ENCODE measurements around the gene PALM. TPM values are rescaled to one million over a fixed set of nuclear protein-coding genes. Genes with fewer than 3 reads are reported as not detected.

PALM gene
- total RNA-seq, 1 experiment from 2014 or later, result 14.4 TPM

DNA sequence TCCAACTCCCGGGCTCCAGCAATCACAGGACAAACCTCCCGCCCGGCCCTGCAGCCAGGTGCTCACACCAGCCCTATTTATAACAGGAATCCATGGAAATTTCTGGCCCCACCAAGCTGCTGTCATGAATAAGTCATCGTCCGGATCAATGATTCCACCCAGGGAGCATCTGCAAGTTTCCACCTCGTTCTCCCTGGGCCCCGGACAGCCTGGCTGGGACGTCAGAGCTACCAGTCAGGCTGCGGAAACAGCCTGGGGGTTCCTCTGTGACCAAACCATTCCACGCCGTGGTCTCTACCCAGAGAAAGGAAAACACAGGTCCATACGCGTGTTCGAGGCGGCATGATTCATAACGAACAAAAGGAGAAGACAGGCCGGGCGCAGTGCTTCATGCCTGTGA is 67.8 kb downstream of the PALM start:
- no peaks in the 10 kb centered on the region for H3K9me3 ChIP-seq (ENCODE audit: control insufficient read depth, insufficient read depth, low read depth, low read length)
- ChIA-PET CTCF (no interaction called here), POLR2A (interaction anchor here (0.6 kb wide), 1 partner anchor 14 kb away, joined by 6 read pairs; no protein-coding TSS in a partner anchor)
- H3K4me3 ChIP-seq (ENCODE audit: low read depth in 2 of 2, low read length in 2 of 2), result no peak overlapping the region
- no peaks in the 10 kb centered on the region for H3K36me3 ChIP-seq (ENCODE audit: control insufficient read depth, insufficient read depth, low read length)
- H3K27ac ChIP-seq (ENCODE audit: low read length), result peak overlapping the region; percentile 63; the same call in 1 of the 2 replicates
- DNase-seq (ENCODE audit: low read depth, low spot score) (no peak), ATAC-seq (no peak)
- in situ Hi-C loops (cut with HindIII; ENCODE audit: low pct_unique_long_range_greater_than_20kb, low sequenced_read_pairs) (no loop called here), intact Hi-C loops (cut with micrococcal nuclease; ENCODE audit: unreplicated experiment) (loop anchor here (10.0 kb wide), 1 partner anchor 138 kb away; the partner anchor contains the start of genes KISS1R and R3HDM4)
- no peak for TF ChIP-seq TCF7L2 (IDR thresholded peaks at IDR 0.05; ENCODE audit: low read depth, low read length)
- TF ChIP-seq, protein P1, sequence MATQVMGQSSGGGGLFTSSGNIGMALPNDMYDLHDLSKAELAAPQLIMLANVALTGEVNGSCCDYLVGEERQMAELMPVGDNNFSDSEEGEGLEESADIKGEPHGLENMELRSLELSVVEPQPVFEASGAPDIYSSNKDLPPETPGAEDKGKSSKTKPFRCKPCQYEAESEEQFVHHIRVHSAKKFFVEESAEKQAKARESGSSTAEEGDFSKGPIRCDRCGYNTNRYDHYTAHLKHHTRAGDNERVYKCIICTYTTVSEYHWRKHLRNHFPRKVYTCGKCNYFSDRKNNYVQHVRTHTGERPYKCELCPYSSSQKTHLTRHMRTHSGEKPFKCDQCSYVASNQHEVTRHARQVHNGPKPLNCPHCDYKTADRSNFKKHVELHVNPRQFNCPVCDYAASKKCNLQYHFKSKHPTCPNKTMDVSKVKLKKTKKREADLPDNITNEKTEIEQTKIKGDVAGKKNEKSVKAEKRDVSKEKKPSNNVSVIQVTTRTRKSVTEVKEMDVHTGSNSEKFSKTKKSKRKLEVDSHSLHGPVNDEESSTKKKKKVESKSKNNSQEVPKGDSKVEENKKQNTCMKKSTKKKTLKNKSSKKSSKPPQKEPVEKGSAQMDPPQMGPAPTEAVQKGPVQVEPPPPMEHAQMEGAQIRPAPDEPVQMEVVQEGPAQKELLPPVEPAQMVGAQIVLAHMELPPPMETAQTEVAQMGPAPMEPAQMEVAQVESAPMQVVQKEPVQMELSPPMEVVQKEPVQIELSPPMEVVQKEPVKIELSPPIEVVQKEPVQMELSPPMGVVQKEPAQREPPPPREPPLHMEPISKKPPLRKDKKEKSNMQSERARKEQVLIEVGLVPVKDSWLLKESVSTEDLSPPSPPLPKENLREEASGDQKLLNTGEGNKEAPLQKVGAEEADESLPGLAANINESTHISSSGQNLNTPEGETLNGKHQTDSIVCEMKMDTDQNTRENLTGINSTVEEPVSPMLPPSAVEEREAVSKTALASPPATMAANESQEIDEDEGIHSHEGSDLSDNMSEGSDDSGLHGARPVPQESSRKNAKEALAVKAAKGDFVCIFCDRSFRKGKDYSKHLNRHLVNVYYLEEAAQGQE (IDR thresholded peaks at IDR 0.05; ENCODE audit: insufficient read depth in 1 of 2, low read depth in 2 of 2, low read length in 1 of 2), result no peak
- TF ChIP-seq, protein P2, sequence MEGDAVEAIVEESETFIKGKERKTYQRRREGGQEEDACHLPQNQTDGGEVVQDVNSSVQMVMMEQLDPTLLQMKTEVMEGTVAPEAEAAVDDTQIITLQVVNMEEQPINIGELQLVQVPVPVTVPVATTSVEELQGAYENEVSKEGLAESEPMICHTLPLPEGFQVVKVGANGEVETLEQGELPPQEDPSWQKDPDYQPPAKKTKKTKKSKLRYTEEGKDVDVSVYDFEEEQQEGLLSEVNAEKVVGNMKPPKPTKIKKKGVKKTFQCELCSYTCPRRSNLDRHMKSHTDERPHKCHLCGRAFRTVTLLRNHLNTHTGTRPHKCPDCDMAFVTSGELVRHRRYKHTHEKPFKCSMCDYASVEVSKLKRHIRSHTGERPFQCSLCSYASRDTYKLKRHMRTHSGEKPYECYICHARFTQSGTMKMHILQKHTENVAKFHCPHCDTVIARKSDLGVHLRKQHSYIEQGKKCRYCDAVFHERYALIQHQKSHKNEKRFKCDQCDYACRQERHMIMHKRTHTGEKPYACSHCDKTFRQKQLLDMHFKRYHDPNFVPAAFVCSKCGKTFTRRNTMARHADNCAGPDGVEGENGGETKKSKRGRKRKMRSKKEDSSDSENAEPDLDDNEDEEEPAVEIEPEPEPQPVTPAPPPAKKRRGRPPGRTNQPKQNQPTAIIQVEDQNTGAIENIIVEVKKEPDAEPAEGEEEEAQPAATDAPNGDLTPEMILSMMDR (IDR thresholded peaks at IDR 0.05), result no peak
- no peak for TF ChIP-seq POLR2AphosphoS5 (IDR thresholded peaks at IDR 0.05; ENCODE audit: low read depth, low read length)
- TF ChIP-seq SIN3A (IDR thresholded peaks at IDR 0.05; ENCODE audit: borderline replicate concordance, insufficient read depth, low read depth, low read length), result no peak
- no peaks in the 10 kb centered on the region for H3K27me3 ChIP-seq (ENCODE audit: control insufficient read depth, insufficient read depth, low read length)
- BruUV-seq (replicated peaks), result no TSS peak
- H3K4me1 ChIP-seq (ENCODE audit: control insufficient read depth, insufficient read depth, low read length), result peaks cover 13% of the 10 kb centered on the region

- CTCF ChIA-PET, result no interaction called here
- Histone ChIP-seq H3K27me3 (ENCODE audit: control insufficient read depth, insufficient read depth, low read length) (no peaks in the 10 kb centered on the region), H3K4me3 (ENCODE audit: low read depth in 2 of 2, low read length in 2 of 2) (no peak overlapping the region), H3K36me3 (ENCODE audit: control insufficient read depth, insufficient read depth, low read length) (no peaks in the 10 kb centered on the region), H3K27ac (ENCODE audit: low read length) (peak overlapping the region; percentile 82), H3K4me1 (ENCODE audit: control insufficient read depth, insufficient read depth, low read length) (peaks cover 13% of the 10 kb centered on the region), H3K9me3 (ENCODE audit: control insufficient read depth, insufficient read depth, low read depth, low read length) (no peaks in the 10 kb centered on the region)
- ATAC-seq, result peak; percentile 31
- BruUV-seq (replicated peaks), result no TSS peak
- POLR2A ChIA-PET, result interaction anchor here (0.7 kb wide), 1 partner anchor 40 kb away, joined by 3 read pairs; no protein-coding TSS in a partner anchor
- TF ChIP-seq, protein P1 (IDR thresholded peaks at IDR 0.05; ENCODE audit: insufficient read depth in 1 of 2, low read depth in 2 of 2, low read length in 1 of 2), result 0 out of 4 replicates have a peak, but pooled peaks of 1 of the 2 experiments have one; percentile 3
- no peak for TF ChIP-seq POLR2AphosphoS5 (IDR thresholded peaks at IDR 0.05; ENCODE audit: low read depth, low read length)
- in situ Hi-C loops (cut with HindIII; ENCODE audit: low pct_unique_long_range_greater_than_20kb, low sequenced_read_pairs), result no loop called here
- DNase-seq (ENCODE audit: low read depth, low spot score), result no peak
- intact Hi-C loops (cut with micrococcal nuclease; ENCODE audit: unreplicated experiment), result loop anchor here (10.0 kb wide), 1 partner anchor 136 kb away; the partner anchor contains the start of genes KISS1R and R3HDM4
Observed at GRCh38 chr19:778910-779653, 70.3 kb downstream of the PALM start.
